ENCODE measurements around the gene COL5A1.

COL5A1 gene

GRCh38 chr9:134776080-134776796, 134.6 kb downstream of the COL5A1 start:
- no peak for DNase-seq

- no peak for DNase-seq
Measured at GRCh38 chr9:134777153-134777552, 135.6 kb downstream of the COL5A1 start.

- DNase-seq = no peak
Measured at GRCh38 chr9:134778156-134778555, 136.6 kb downstream of the COL5A1 start.

- no peak for DNase-seq
Measured at GRCh38 chr9:134778841-134779411, 137.3 kb downstream of the COL5A1 start.

- DNase-seq = no peak
Measured at GRCh38 chr9:134779640-134780039, 138.0 kb downstream of the COL5A1 start.

- DNase-seq = no peak
Measured at GRCh38 chr9:134781591-134782302, 140.1 kb downstream of the COL5A1 start.

- no peak for DNase-seq
Measured at GRCh38 chr9:134782921-134783698, 141.5 kb downstream of the COL5A1 start.

GRCh38 chr9:134783699-134784039, 142.1 kb downstream of the COL5A1 start:
- no peak for DNase-seq

- DNase-seq = no peak
Measured at GRCh38 chr9:134784577-134785305, 143.1 kb downstream of the COL5A1 start.

- DNase-seq = no peak
Measured at GRCh38 chr9:134785325-134786108, 143.9 kb downstream of the COL5A1 start.

GRCh38 chr9:134787601-134788531, 146.3 kb downstream of the COL5A1 start:
- DNase-seq = no peak

- no peak for DNase-seq
Measured at GRCh38 chr9:134789168-134789567, 147.6 kb downstream of the COL5A1 start.

- no peak for DNase-seq
Measured at GRCh38 chr9:134791009-134791408, 149.4 kb downstream of the COL5A1 start.

GRCh38 chr9:134792627-134793026, 151.0 kb downstream of the COL5A1 start:
- DNase-seq = no peak

GRCh38 chr9:134793288-134794188, 151.9 kb downstream of the COL5A1 start:
- no peak for DNase-seq

GRCh38 chr9:134794663-134795370, 153.2 kb downstream of the COL5A1 start:
- DNase-seq = no peak

- no peak for DNase-seq
Measured at GRCh38 chr9:134795446-134795845, 153.8 kb downstream of the COL5A1 start.

- no peak for DNase-seq
Measured at GRCh38 chr9:134796882-134797281, 155.3 kb downstream of the COL5A1 start.

GRCh38 chr9:134800791-134801339, 159.3 kb downstream of the COL5A1 start:
- no peak for DNase-seq
